GM12865 (cell line): ENCODE data around the gene TMEM82.

Experiments
- DNase-seq: peaks from one replicate; pipeline ENCODE4 v3.0.0; 2010; ENCODE audit warnings: low read depth
- H3K4me3 ChIP-seq: 2 replicates; pipeline ENCODE4 v1.5.1; 2011; ENCODE audit warnings: mild to moderate bottlenecking, low read depth, low read length, control low read depth
- CTCF ChIP-seq: IDR thresholded peaks from 2 replicates; pipeline ENCODE4 v1.5.1; 2011; ENCODE audit warnings: low read length, control low read depth, low read depth, inconsistent platforms; ENCODE audit not compliant: insufficient read depth; ENCODE audit errors: missing control alignments

TMEM82 gene

GRCh38 chr1:15734901-15735300 is 7.4 kb upstream of the TMEM82 start:
- DNase-seq = no peak
- H3K4me3 ChIP-seq = no peak overlapping the region
- TF ChIP-seq CTCF = no peak

- TF ChIP-seq CTCF = no peak
- H3K4me3 ChIP-seq = no peak overlapping the region
- no peak for DNase-seq
Measured at GRCh38 chr1:15735304-15736037, 6.8 kb upstream of the TMEM82 start.

GRCh38 chr1:15736038-15736891 is 6.0 kb upstream of the TMEM82 start, which contains the start of gene SLC25A34:
Gene SLC25A34, plus strand, starts transcription at chr1:15736258. Its CDS starts 228 bp downstream, at chr1:15736486.
- DNase-seq = no peak
- TF ChIP-seq CTCF = no peak

GRCh38 chr1:15736892-15737261 is 5.4 kb upstream of the TMEM82 start:
- DNase-seq = no peak
- no peak for TF ChIP-seq CTCF
- no peak overlapping the region for H3K4me3 ChIP-seq

More at GRCh38 chr1:15736038-15736891, 6.0 kb upstream of the TMEM82 start, which contains the start of gene SLC25A34:
- H3K4me3 ChIP-seq = no peak within 1 kb of the TSS

GRCh38 chr1:15737324-15738319 is 4.7 kb upstream of the TMEM82 start:
- no peak for TF ChIP-seq CTCF
- DNase-seq = no peak
- no peak overlapping the region for H3K4me3 ChIP-seq

GRCh38 chr1:15738416-15739113 is 3.7 kb upstream of the TMEM82 start:
- TF ChIP-seq CTCF = no peak
- no peak for DNase-seq
- no peak overlapping the region for H3K4me3 ChIP-seq
